IMR-90 (cell line): ENCODE results near the gene PRADC1.

Experiments used
- BHLHE40 ChIP-seq: fragments of 150-350 bp; IDR thresholded peaks from 2 replicates; pipeline ENCODE4 v1.6.1; 2016; ENCODE audit warnings: mild to moderate bottlenecking, low read depth, low read length
- CEBPB ChIP-seq: IDR thresholded peaks from 2 replicates; pipeline ENCODE4 v1.6.1; 2012; ENCODE audit warnings: low read depth, low read length, improper control_type of control experiment
- CHD1 ChIP-seq: IDR thresholded peaks from 2 replicates; pipeline ENCODE4 v1.6.1; 2012; ENCODE audit warnings: low read depth, low read length, improper control_type of control experiment
- FOS ChIP-seq: fragments of 150-350 bp; IDR thresholded peaks from 2 replicates; pipeline ENCODE4 v1.6.1; 2016; ENCODE audit warnings: low read depth, low read length
- MAZ ChIP-seq: IDR thresholded peaks from 2 replicates; pipeline ENCODE4 v1.6.1; 2012; ENCODE audit warnings: low read depth, mild to moderate bottlenecking, low read length, improper control_type of control experiment, moderate library complexity, borderline replicate concordance
- MXI1 ChIP-seq: IDR thresholded peaks from 2 replicates; pipeline ENCODE4 v1.6.1; 2012; ENCODE audit warnings: low read depth, mild to moderate bottlenecking, low read length, moderate library complexity, borderline replicate concordance
- POLR2A ChIP-seq: IDR thresholded peaks from 2 replicates; pipeline ENCODE4 v1.6.1; 2012; ENCODE audit warnings: mild to moderate bottlenecking, low read depth, low read length
- RAD21 ChIP-seq: IDR thresholded peaks from 2 replicates; pipeline ENCODE4 v1.6.1; 2012; ENCODE audit warnings: low read length, improper control_type of control experiment
- RCOR1 ChIP-seq: IDR thresholded peaks from 2 replicates; pipeline ENCODE4 v1.6.1; 2012; ENCODE audit warnings: mild to moderate bottlenecking, low read length, improper control_type of control experiment; ENCODE audit not compliant: insufficient replicate concordance
- SMC3 ChIP-seq: fragments of 150-350 bp; IDR thresholded peaks from 2 replicates; pipeline ENCODE4 v1.6.1; 2016; ENCODE audit warnings: low read depth, mild to moderate bottlenecking, antibody characterized with exemption, low read length, moderate library complexity
- TF ChIP-seq, protein P1 (sequence below): conservative IDR thresholded peaks from 2 replicates; pipeline ENCODE4 v1.5.1; 2012; ENCODE audit warnings: mild to moderate bottlenecking, low read depth, low read length, improper control_type of control experiment
- TF ChIP-seq, protein P2 (sequence below): fragments of 150-350 bp; IDR thresholded peaks from 2 replicates; pipeline ENCODE4 v1.6.1; 2016; ENCODE audit warnings: low read depth, mild to moderate bottlenecking, low read length, moderate library complexity, borderline replicate concordance
- TF ChIP-seq, protein P3 (sequence below): fragments of 150-350 bp; IDR thresholded peaks from 2 replicates; pipeline ENCODE4 v1.6.1; 2017; ENCODE audit warnings: mild to moderate bottlenecking, antibody characterized with exemption, low read length, low read depth

DNA sequence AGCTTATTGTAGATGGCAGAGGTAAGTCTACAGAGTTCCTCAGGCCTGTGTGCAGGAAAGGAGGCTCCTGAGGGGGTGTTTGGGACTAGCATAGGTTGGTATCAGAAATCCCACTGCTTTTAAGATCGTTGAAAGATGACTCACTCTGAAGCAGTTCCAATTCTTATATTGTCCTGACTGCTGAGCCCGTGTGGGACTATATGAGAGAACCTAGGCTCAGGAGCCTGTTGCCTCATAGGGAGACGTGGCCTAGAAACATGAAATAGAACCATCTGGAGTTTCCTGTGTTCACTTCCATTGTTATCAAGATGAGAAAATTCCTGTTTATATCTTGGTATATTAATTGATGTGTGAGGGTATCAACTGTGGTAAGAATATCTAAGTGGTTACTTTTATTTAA is 6.7 kb upstream of the PRADC1 start:
- TF ChIP-seq, protein P1, sequence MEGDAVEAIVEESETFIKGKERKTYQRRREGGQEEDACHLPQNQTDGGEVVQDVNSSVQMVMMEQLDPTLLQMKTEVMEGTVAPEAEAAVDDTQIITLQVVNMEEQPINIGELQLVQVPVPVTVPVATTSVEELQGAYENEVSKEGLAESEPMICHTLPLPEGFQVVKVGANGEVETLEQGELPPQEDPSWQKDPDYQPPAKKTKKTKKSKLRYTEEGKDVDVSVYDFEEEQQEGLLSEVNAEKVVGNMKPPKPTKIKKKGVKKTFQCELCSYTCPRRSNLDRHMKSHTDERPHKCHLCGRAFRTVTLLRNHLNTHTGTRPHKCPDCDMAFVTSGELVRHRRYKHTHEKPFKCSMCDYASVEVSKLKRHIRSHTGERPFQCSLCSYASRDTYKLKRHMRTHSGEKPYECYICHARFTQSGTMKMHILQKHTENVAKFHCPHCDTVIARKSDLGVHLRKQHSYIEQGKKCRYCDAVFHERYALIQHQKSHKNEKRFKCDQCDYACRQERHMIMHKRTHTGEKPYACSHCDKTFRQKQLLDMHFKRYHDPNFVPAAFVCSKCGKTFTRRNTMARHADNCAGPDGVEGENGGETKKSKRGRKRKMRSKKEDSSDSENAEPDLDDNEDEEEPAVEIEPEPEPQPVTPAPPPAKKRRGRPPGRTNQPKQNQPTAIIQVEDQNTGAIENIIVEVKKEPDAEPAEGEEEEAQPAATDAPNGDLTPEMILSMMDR: no peak
- TF ChIP-seq MXI1: no peak
- TF ChIP-seq RAD21: no peak
- no peak for TF ChIP-seq RCOR1
- no peak for TF ChIP-seq POLR2A
- TF ChIP-seq CEBPB: peak; percentile 56; the same call in 1 of the 2 replicates
- TF ChIP-seq, protein P2, sequence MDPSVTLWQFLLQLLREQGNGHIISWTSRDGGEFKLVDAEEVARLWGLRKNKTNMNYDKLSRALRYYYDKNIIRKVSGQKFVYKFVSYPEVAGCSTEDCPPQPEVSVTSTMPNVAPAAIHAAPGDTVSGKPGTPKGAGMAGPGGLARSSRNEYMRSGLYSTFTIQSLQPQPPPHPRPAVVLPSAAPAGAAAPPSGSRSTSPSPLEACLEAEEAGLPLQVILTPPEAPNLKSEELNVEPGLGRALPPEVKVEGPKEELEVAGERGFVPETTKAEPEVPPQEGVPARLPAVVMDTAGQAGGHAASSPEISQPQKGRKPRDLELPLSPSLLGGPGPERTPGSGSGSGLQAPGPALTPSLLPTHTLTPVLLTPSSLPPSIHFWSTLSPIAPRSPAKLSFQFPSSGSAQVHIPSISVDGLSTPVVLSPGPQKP: no peak
- TF ChIP-seq, protein P3, sequence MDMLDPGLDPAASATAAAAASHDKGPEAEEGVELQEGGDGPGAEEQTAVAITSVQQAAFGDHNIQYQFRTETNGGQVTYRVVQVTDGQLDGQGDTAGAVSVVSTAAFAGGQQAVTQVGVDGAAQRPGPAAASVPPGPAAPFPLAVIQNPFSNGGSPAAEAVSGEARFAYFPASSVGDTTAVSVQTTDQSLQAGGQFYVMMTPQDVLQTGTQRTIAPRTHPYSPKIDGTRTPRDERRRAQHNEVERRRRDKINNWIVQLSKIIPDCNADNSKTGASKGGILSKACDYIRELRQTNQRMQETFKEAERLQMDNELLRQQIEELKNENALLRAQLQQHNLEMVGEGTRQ: no peak
- TF ChIP-seq MAZ: no peak
- TF ChIP-seq SMC3: no peak
- no peak for TF ChIP-seq FOS
- TF ChIP-seq CHD1: no peak
- no peak for TF ChIP-seq BHLHE40
